BE2C (cell line): ENCODE measurements around the gene MYOF.

Experiments used
- DNase-seq: peaks from one replicate; pipeline ENCODE4 v3.0.0-alpha.2; 2020
- H3K27me3 ChIP-seq: fragments of 250-450 bp; sonication (Bioruptor Pico); 2 replicates; pipeline ENCODE4 v1.5.1; 2020; ENCODE audit warnings: mild to moderate bottlenecking
- H3K36me3 ChIP-seq: fragments of 250-450 bp; sonication (Bioruptor Pico); 2 replicates; pipeline ENCODE4 v1.5.1; 2020; ENCODE audit warnings: mild to moderate bottlenecking
- H3K4me1 ChIP-seq: fragments of 250-450 bp; sonication (Bioruptor Pico); 2 replicates; pipeline ENCODE4 v1.5.1; 2020
- H3K4me3 ChIP-seq: 2 replicates; pipeline ENCODE4 v1.5.1; 2011; ENCODE audit warnings: low read depth, low read length
- H3K9me3 ChIP-seq: fragments of 250-450 bp; sonication (Bioruptor Pico); 2 replicates; pipeline ENCODE4 v1.5.1; 2020
- CTCF ChIP-seq: IDR thresholded peaks from 2 replicates; pipeline ENCODE4 v1.5.1; 2012; ENCODE audit warnings: mild to moderate bottlenecking, low read depth, low read length

MYOF gene

GRCh38 chr10:93417921-93418320, 64.2 kb downstream of the MYOF start:
- no peak for TF ChIP-seq CTCF
- Histone ChIP-seq H3K9me3 (no peaks in the 10 kb centered on the region), H3K27me3 (no peaks in the 10 kb centered on the region), H3K36me3 (no peaks in the 10 kb centered on the region), H3K4me1 (no peaks in the 10 kb centered on the region), H3K4me3 (no peak overlapping the region)
- no peak for DNase-seq

- Histone ChIP-seq H3K4me1 (no peaks in the 10 kb centered on the region), H3K27me3 (no peaks in the 10 kb centered on the region), H3K36me3 (no peaks in the 10 kb centered on the region), H3K4me3 (no peak overlapping the region), H3K9me3 (no peaks in the 10 kb centered on the region)
- no peak for DNase-seq
- TF ChIP-seq CTCF, result no peak
Observed at GRCh38 chr10:93417266-93417665, 64.9 kb downstream of the MYOF start.

- no peak for TF ChIP-seq CTCF
- Histone ChIP-seq H3K27me3 (no peaks in the 10 kb centered on the region), H3K4me3 (no peak overlapping the region), H3K36me3 (no peaks in the 10 kb centered on the region), H3K9me3 (no peaks in the 10 kb centered on the region), H3K4me1 (no peaks in the 10 kb centered on the region)
- no peak for DNase-seq
Observed at GRCh38 chr10:93416824-93417223, 65.3 kb downstream of the MYOF start.

- Histone ChIP-seq H3K9me3 (no peaks in the 10 kb centered on the region), H3K4me1 (no peaks in the 10 kb centered on the region), H3K4me3 (no peak overlapping the region), H3K27me3 (no peaks in the 10 kb centered on the region), H3K36me3 (no peaks in the 10 kb centered on the region)
- DNase-seq, result no peak
- no peak for TF ChIP-seq CTCF
Observed at GRCh38 chr10:93415693-93416092, 66.4 kb downstream of the MYOF start.

GRCh38 chr10:93413252-93413689, 68.9 kb downstream of the MYOF start:
- no peaks in the 10 kb centered on the region for H3K27me3 ChIP-seq
- no peak for DNase-seq
- H3K9me3 ChIP-seq, result no peaks in the 10 kb centered on the region
- no peaks in the 10 kb centered on the region for H3K36me3 ChIP-seq
- no peak overlapping the region for H3K4me3 ChIP-seq
- H3K4me1 ChIP-seq, result no peaks in the 10 kb centered on the region
- no peak for TF ChIP-seq CTCF

- H3K9me3 ChIP-seq, result no peaks in the 10 kb centered on the region
- no peak for DNase-seq
- no peak overlapping the region for H3K4me3 ChIP-seq
- no peak for TF ChIP-seq CTCF
- H3K4me1 ChIP-seq, result no peaks in the 10 kb centered on the region
- no peaks in the 10 kb centered on the region for H3K36me3 ChIP-seq
- no peaks in the 10 kb centered on the region for H3K27me3 ChIP-seq
Observed at GRCh38 chr10:93412801-93413200, 69.3 kb downstream of the MYOF start.
